Hepatocyte (in vitro differentiated cells): ENCODE data around the gene FAM216A.
"Not testable (repeated sequence)": the region's sequence is repeated elsewhere in the genome, so short reads cannot be mapped to it uniquely, and the experiment has no call there.

Source experiments
- EZH2 ChIP-seq: fragments of 200-600 bp; sonication (generic); IDR thresholded peaks from 2 replicates; pipeline ENCODE4 v1.6.1; 2016; ENCODE audit warnings: antibody characterized with exemption, mild to moderate bottlenecking, borderline replicate concordance
- EZH2phosphoT487 ChIP-seq: fragments of 200-600 bp; sonication (generic); IDR thresholded peaks from one replicate; pipeline ENCODE4 v1.6.1; 2018; ENCODE audit warnings: antibody characterized with exemption, mild to moderate bottlenecking, low read depth, moderate library complexity; ENCODE audit not compliant: unreplicated experiment, severe bottlenecking

- TF ChIP-seq EZH2phosphoT487, EZH2: not testable (repeated sequence)
Measured at GRCh38 chr12:110420644-110421043, 48.0 kb upstream of the FAM216A start.
